MM.1S (cell line): ENCODE data around the gene MATN1.

ENCODE experiments used
- DNase-seq: peaks from one replicate; pipeline ENCODE4 v3.0.0-alpha.2; 2015
- H2AFZ ChIP-seq: fragments of 300-600 bp; sonication (generic); 2 replicates; pipeline ENCODE4 v1.6.0; 2016; ENCODE audit warnings: antibody characterized with exemption, low read length
- H3F3A ChIP-seq: fragments of 300-600 bp; sonication (generic); 2 replicates; pipeline ENCODE4 v1.6.1; 2016; ENCODE audit warnings: mild to moderate bottlenecking, antibody characterized with exemption, low read length, moderate library complexity, mixed read lengths; ENCODE audit not compliant: insufficient read depth
- H3K27ac ChIP-seq: fragments of 300-600 bp; sonication (generic); 2 replicates; pipeline ENCODE4 v1.5.1; 2016; ENCODE audit warnings: mild to moderate bottlenecking, low read length
- H3K27me3 ChIP-seq: fragments of 300-600 bp; sonication (generic); replicated peaks from 2 replicates; pipeline ENCODE4 v1.6.0; 2016; ENCODE audit warnings: low read length; ENCODE audit not compliant: insufficient read depth
- H3K36me3 ChIP-seq: fragments of 300-600 bp; sonication (generic); replicated peaks from 2 replicates; pipeline ENCODE4 v1.6.1; 2016; ENCODE audit warnings: mild to moderate bottlenecking, low read length, mixed read lengths; ENCODE audit not compliant: insufficient read depth
- H3K4me1 ChIP-seq: fragments of 300-600 bp; sonication (generic); 2 replicates; pipeline ENCODE4 v1.6.1; 2016; ENCODE audit warnings: low read length, mixed read lengths
- H3K4me2 ChIP-seq: fragments of 300-600 bp; sonication (generic); 2 replicates; pipeline ENCODE4 v1.6.0; 2016; ENCODE audit warnings: low read depth, low read length
- H3K4me3 ChIP-seq: fragments of 300-600 bp; sonication (generic); 2 replicates; pipeline ENCODE4 v1.5.1; 2016; ENCODE audit warnings: low read length, mixed read lengths
- H3K79me2 ChIP-seq: fragments of 300-600 bp; sonication (generic); 2 replicates; pipeline ENCODE4 v1.6.1; 2016; ENCODE audit warnings: mixed run types, low read length, mixed read lengths
- H3K9ac ChIP-seq: fragments of 300-600 bp; sonication (generic); 2 replicates; pipeline ENCODE4 v1.6.1; 2016; ENCODE audit warnings: low read length, mixed read lengths
- H3K9me2 ChIP-seq: fragments of 300-600 bp; sonication (generic); replicated peaks from 2 replicates; pipeline ENCODE4 v1.6.1; 2016; ENCODE audit warnings: mild to moderate bottlenecking, low read length, mixed read lengths; ENCODE audit not compliant: insufficient read depth
- H3K9me3 ChIP-seq: fragments of 300-600 bp; sonication (generic); replicated peaks from 2 replicates; pipeline ENCODE4 v1.6.1; 2016; ENCODE audit warnings: mild to moderate bottlenecking, low read length, mixed read lengths; ENCODE audit not compliant: insufficient read depth
- H4K20me1 ChIP-seq: fragments of 300-600 bp; sonication (generic); 2 replicates; pipeline ENCODE4 v1.6.1; 2016; ENCODE audit warnings: mild to moderate bottlenecking, low read length, moderate library complexity, mixed read lengths; ENCODE audit not compliant: insufficient read depth
- CTCF ChIP-seq: fragments of 300-600 bp; sonication (generic); IDR thresholded peaks from 2 replicates; pipeline ENCODE4 v1.5.1; 2016; ENCODE audit warnings: antibody characterized with exemption, low read length, mixed read lengths
- EZH2 ChIP-seq: fragments of 300-600 bp; sonication (generic); optimal IDR thresholded peaks from 2 replicates; pipeline ENCODE3; 2017; ENCODE audit warnings: low read depth, mild to moderate bottlenecking, antibody characterized with exemption, low read length, mixed read lengths
- EZH2phosphoT487 ChIP-seq: fragments of 300-600 bp; sonication (generic); IDR thresholded peaks from 2 replicates; pipeline ENCODE4 v1.6.1; 2018; ENCODE audit warnings: antibody characterized with exemption, low read length

Gene MATN1

GRCh38 chr1:30668546-30669327 is 54.6 kb downstream of the MATN1 start:
- no peaks in the 10 kb centered on the region for H3K9me3 ChIP-seq
- H3K79me2 ChIP-seq, result no peaks in the 10 kb centered on the region
- H3K27ac ChIP-seq, result no peak overlapping the region
- H3K9me2 ChIP-seq, result no peaks in the 10 kb centered on the region
- H3K27me3 ChIP-seq, result peaks cover 95% of the 10 kb centered on the region
- no peak for TF ChIP-seq CTCF
- TF ChIP-seq EZH2, result no peak
- no peak for TF ChIP-seq EZH2phosphoT487
- no peak overlapping the region for H3K9ac ChIP-seq
- no peak overlapping the region for H2AFZ ChIP-seq
- no peaks in the 10 kb centered on the region for H4K20me1 ChIP-seq
- H3K4me2 ChIP-seq, result no peak overlapping the region
- no peaks in the 10 kb centered on the region for H3K4me1 ChIP-seq
- no peaks in the 10 kb centered on the region for H3F3A ChIP-seq
- no peak overlapping the region for H3K4me3 ChIP-seq
- H3K36me3 ChIP-seq, result no peaks in the 10 kb centered on the region
- DNase-seq, result no peak

- Histone ChIP-seq H3K36me3 (no peaks in the 10 kb centered on the region), H3K79me2 (no peaks in the 10 kb centered on the region), H3K9me2 (no peaks in the 10 kb centered on the region), H3K27ac (no peak overlapping the region), H3K9me3 (no peaks in the 10 kb centered on the region), H3K4me2 (no peak overlapping the region), H3K4me1 (no peaks in the 10 kb centered on the region), H4K20me1 (no peaks in the 10 kb centered on the region), H3F3A (no peaks in the 10 kb centered on the region), H2AFZ (no peak overlapping the region), H3K9ac (no peak overlapping the region), H3K4me3 (no peak overlapping the region), H3K27me3 (peaks cover 95% of the 10 kb centered on the region)
- TF ChIP-seq EZH2 (no peak), CTCF (no peak), EZH2phosphoT487 (no peak)
- no peak for DNase-seq
Observed at GRCh38 chr1:30668024-30668423, 55.4 kb downstream of the MATN1 start.

GRCh38 chr1:30666756-30667273 is 56.6 kb downstream of the MATN1 start:
- H3K27me3 ChIP-seq, result peaks cover 94% of the 10 kb centered on the region
- H3K4me1 ChIP-seq, result no peaks in the 10 kb centered on the region
- no peaks in the 10 kb centered on the region for H3F3A ChIP-seq
- H4K20me1 ChIP-seq, result no peaks in the 10 kb centered on the region
- no peak for DNase-seq
- no peak overlapping the region for H3K4me2 ChIP-seq
- H2AFZ ChIP-seq, result no peak overlapping the region
- H3K9ac ChIP-seq, result no peak overlapping the region
- H3K36me3 ChIP-seq, result no peaks in the 10 kb centered on the region
- no peak for TF ChIP-seq EZH2phosphoT487
- TF ChIP-seq EZH2, result no peak
- no peak overlapping the region for H3K4me3 ChIP-seq
- no peaks in the 10 kb centered on the region for H3K9me2 ChIP-seq
- H3K27ac ChIP-seq, result no peak overlapping the region
- H3K9me3 ChIP-seq, result no peaks in the 10 kb centered on the region
- no peaks in the 10 kb centered on the region for H3K79me2 ChIP-seq
